Neural cell (in vitro differentiated cells): ENCODE measurements around the gene ZCCHC24. TPM values are rescaled to one million over a fixed set of nuclear protein-coding genes. Genes with fewer than 3 reads are reported as not detected.

ENCODE experiments used
- H2AFZ ChIP-seq: fragments of 200-600, 300-800 bp; sonication (generic), shearing (Covaris generic); 2 replicates; pipeline ENCODE4 v1.6.0; 2014; ENCODE audit warnings: low read depth, mild to moderate bottlenecking, antibody characterized with exemption, low read length, moderate library complexity
- H3F3A ChIP-seq: fragments of 200-600 bp; shearing (Covaris generic); 2 replicates; pipeline ENCODE4 v1.6.1; 2016; ENCODE audit warnings: mild to moderate bottlenecking, moderate library complexity, mixed read lengths, antibody characterized with exemption, low read length; ENCODE audit not compliant: insufficient read depth, poor library complexity, severe bottlenecking
- H3K27ac ChIP-seq: fragments of 200-600, 300-800 bp; sonication (generic), shearing (Covaris generic); 2 replicates; pipeline ENCODE4 v1.5.1; 2014; ENCODE audit warnings: mild to moderate bottlenecking, low read length, moderate library complexity
- H3K27me3 ChIP-seq: fragments of 300-800, 200-600 bp; sonication (generic), shearing (Covaris generic); 2 replicates; pipeline ENCODE4 v1.6.0; 2014; ENCODE audit warnings: mild to moderate bottlenecking, low read depth, low read length, moderate library complexity; ENCODE audit not compliant: insufficient read depth
- H3K36me3 ChIP-seq: fragments of 300-800, 200-600 bp; sonication (generic), shearing (Covaris generic); 2 replicates; pipeline ENCODE4 v1.5.1; 2014; ENCODE audit warnings: mild to moderate bottlenecking, antibody characterized with exemption, low read length, moderate library complexity; ENCODE audit not compliant: insufficient read depth
- H3K4me2 ChIP-seq: fragments of 300-800, 200-600 bp; sonication (generic), shearing (Covaris generic); 2 replicates; pipeline ENCODE4 v1.6.0; 2014; ENCODE audit warnings: mild to moderate bottlenecking, low read length
- H3K4me3 ChIP-seq: fragments of 300-800, 200-600 bp; sonication (generic), shearing (Covaris generic); 2 replicates; pipeline ENCODE4 v1.5.1; 2014; ENCODE audit warnings: mild to moderate bottlenecking, low read length, moderate library complexity
- H3K79me2 ChIP-seq: fragments of 200-600 bp; shearing (Covaris generic); replicated peaks from 2 replicates; pipeline ENCODE4 v1.6.0; 2014; ENCODE audit warnings: mild to moderate bottlenecking, low read length, moderate library complexity; ENCODE audit not compliant: insufficient read depth
- H3K9ac ChIP-seq: fragments of 300-800, 200-600 bp; sonication (generic), shearing (Covaris generic); 2 replicates; pipeline ENCODE4 v1.6.1; 2016; ENCODE audit warnings: mild to moderate bottlenecking, low read length, mixed read lengths
- H3K9me2 ChIP-seq: fragments of 200-600 bp; shearing (Covaris generic); 2 replicates; pipeline ENCODE4 v1.6.1; 2016; ENCODE audit warnings: mild to moderate bottlenecking, low read length, mixed read lengths; ENCODE audit not compliant: insufficient read depth
- H3K9me3 ChIP-seq: fragments of 200-600, 300-800 bp; sonication (generic), shearing (Covaris generic); 2 replicates; pipeline ENCODE4 v1.6.1; 2016; ENCODE audit warnings: mild to moderate bottlenecking, mixed run types, low read length, moderate library complexity, mixed read lengths
- H4K20me1 ChIP-seq: fragments of 200-600 bp; shearing (Covaris generic); 2 replicates; pipeline ENCODE4 v1.6.1; 2016; ENCODE audit warnings: mild to moderate bottlenecking, mixed run types; ENCODE audit not compliant: insufficient read depth
- CTCF ChIP-seq: fragments of 450-650 bp; IDR thresholded peaks from 2 replicates; pipeline ENCODE4 v1.5.1; 2014; ENCODE audit warnings: antibody characterized with exemption, mild to moderate bottlenecking, moderate library complexity; ENCODE audit not compliant: poor library complexity, severe bottlenecking
- EP300 ChIP-seq: fragments of 450-650 bp; conservative IDR thresholded peaks from 2 replicates; pipeline ENCODE4 v1.6.1; 2014; ENCODE audit warnings: antibody characterized with exemption, mild to moderate bottlenecking, moderate library complexity; ENCODE audit not compliant: poor library complexity, severe bottlenecking
- EZH2 ChIP-seq: fragments of 200-600, 300-800 bp; shearing (Covaris generic), sonication (generic); IDR thresholded peaks from 2 replicates; pipeline ENCODE4 v1.6.1; 2014; ENCODE audit warnings: antibody characterized with exemption, low read length, borderline replicate concordance, mild to moderate bottlenecking; ENCODE audit not compliant: insufficient read depth, poor library complexity, severe bottlenecking
- MXI1 ChIP-seq: fragments of 450-650 bp; conservative IDR thresholded peaks from 2 replicates; pipeline ENCODE4 v1.6.1; 2014; ENCODE audit warnings: antibody characterized with exemption, mild to moderate bottlenecking; ENCODE audit not compliant: poor library complexity, severe bottlenecking
- POLR2AphosphoS5 ChIP-seq: IDR thresholded peaks from 2 replicates; pipeline ENCODE4 v1.6.1; 2012
- RAD21 ChIP-seq: fragments of 450-650 bp; conservative IDR thresholded peaks from 2 replicates; pipeline ENCODE4 v1.6.1; 2014; ENCODE audit warnings: antibody characterized with exemption, mild to moderate bottlenecking, moderate library complexity
- REST ChIP-seq: IDR thresholded peaks from 2 replicates; pipeline ENCODE4 v1.6.1; 2012; ENCODE audit warnings: borderline replicate concordance
- SMC3 ChIP-seq: fragments of 450-650 bp; conservative IDR thresholded peaks from 2 replicates; pipeline ENCODE4 v1.6.1; 2014; ENCODE audit warnings: antibody characterized with exemption, mild to moderate bottlenecking, moderate library complexity; ENCODE audit not compliant: poor library complexity
- TAF1 ChIP-seq: IDR thresholded peaks from 2 replicates; pipeline ENCODE4 v1.6.1; 2012; ENCODE audit warnings: low read depth
- polyA plus RNA-seq: library from polyadenylated mRNA; depleted of rRNA; stranded (reverse); fragments of >200 nt; gene quantifications from 2 replicates; pipeline ENCODE4 v1.2.3, GENCODE V29; 2014

Gene ZCCHC24
- polyA plus RNA-seq, 1 donor from 2014 or later: not detected

- Histone ChIP-seq H3F3A (no peaks in the 10 kb centered on the region), H3K36me3 (no peaks in the 10 kb centered on the region), H3K79me2 (no peaks in the 10 kb centered on the region), H3K4me2 (no peak overlapping the region), H3K9me2 (no peaks in the 10 kb centered on the region), H3K27ac (no peak overlapping the region), H3K27me3 (no peaks in the 10 kb centered on the region), H4K20me1 (no peaks in the 10 kb centered on the region), H3K9me3 (no peaks in the 10 kb centered on the region), H3K4me3 (no peak overlapping the region), H2AFZ (no peak overlapping the region), H3K9ac (no peak overlapping the region)
- TF ChIP-seq MXI1 (no peak), RAD21 (no peak), SMC3 (no peak), TAF1 (no peak), EZH2 (no peak), REST (no peak), CTCF (no peak), EP300 (no peak), POLR2AphosphoS5 (no peak)
Observed at GRCh38 chr10:79430936-79431335, 14.5 kb downstream of the ZCCHC24 start.

- no peak overlapping the region for H3K4me3 ChIP-seq
- no peak overlapping the region for H2AFZ ChIP-seq
- H3K9me3 ChIP-seq: no peaks in the 10 kb centered on the region
- H3K27ac ChIP-seq: no peak overlapping the region
- H3F3A ChIP-seq: no peaks in the 10 kb centered on the region
- no peaks in the 10 kb centered on the region for H3K79me2 ChIP-seq
- H3K4me2 ChIP-seq: no peak overlapping the region
- no peaks in the 10 kb centered on the region for H3K9me2 ChIP-seq
- no peaks in the 10 kb centered on the region for H4K20me1 ChIP-seq
- H3K9ac ChIP-seq: no peak overlapping the region
- no peaks in the 10 kb centered on the region for H3K27me3 ChIP-seq
- TF ChIP-seq POLR2AphosphoS5: no peak
- TF ChIP-seq EP300: no peak
- TF ChIP-seq EZH2: no peak
- no peak for TF ChIP-seq REST
- no peak for TF ChIP-seq CTCF
- no peak for TF ChIP-seq TAF1
- no peak for TF ChIP-seq SMC3
- TF ChIP-seq RAD21: no peak
- no peak for TF ChIP-seq MXI1
- no peaks in the 10 kb centered on the region for H3K36me3 ChIP-seq
Observed at GRCh38 chr10:79430325-79430905, 15.0 kb downstream of the ZCCHC24 start.
